Erythroblast (primary cell): ENCODE results near the gene FNDC3B.

Experiments used
- GATA1 ChIP-seq: IDR thresholded peaks from 2 replicates; pipeline ENCODE4 v1.6.1; 2011; ENCODE audit warnings: low read depth, mild to moderate bottlenecking, control low read depth, low read length, moderate library complexity
- POLR2A ChIP-seq: IDR thresholded peaks from 2 replicates; pipeline ENCODE4 v1.6.1; 2011; ENCODE audit warnings: mild to moderate bottlenecking, low read length

DNA sequence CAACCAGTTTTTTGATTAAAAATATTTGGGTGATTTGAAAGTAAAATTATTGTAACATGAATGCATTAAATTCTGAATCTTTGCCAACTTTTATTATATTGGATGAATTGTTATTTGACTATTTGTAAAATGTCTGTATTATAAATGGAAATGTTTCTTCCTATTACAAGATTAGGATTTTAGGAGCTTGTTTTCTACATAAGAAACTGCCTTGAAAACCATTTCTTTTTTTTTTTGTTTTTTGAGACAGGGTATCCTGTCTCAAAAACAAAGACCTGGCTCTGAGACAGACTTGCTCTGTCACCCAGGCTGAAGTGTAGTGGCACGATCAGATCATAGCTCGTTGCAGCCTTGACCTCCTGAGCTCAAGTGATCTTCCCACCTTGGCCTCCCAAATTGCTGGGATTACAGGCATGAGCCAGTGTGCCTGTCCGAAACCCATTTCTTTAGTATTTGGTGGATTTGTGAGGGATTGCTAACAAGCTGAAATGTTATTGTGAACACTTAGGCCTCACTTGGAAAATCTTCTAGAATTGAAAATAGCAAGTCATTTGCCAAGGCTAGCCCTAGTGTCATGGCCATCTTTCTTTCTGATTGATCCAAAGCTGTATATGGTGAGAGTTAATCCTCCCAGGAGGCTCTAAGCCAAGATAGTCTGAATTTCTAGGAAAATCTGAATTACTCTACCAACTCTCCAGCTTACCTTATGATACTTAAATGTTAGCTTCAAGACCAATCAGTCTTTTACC lies 100.3 kb downstream of the FNDC3B start:
- no peak for TF ChIP-seq POLR2A
- no peak for TF ChIP-seq GATA1
